ENCODE measurements around the gene HNRNPC.

DNA sequence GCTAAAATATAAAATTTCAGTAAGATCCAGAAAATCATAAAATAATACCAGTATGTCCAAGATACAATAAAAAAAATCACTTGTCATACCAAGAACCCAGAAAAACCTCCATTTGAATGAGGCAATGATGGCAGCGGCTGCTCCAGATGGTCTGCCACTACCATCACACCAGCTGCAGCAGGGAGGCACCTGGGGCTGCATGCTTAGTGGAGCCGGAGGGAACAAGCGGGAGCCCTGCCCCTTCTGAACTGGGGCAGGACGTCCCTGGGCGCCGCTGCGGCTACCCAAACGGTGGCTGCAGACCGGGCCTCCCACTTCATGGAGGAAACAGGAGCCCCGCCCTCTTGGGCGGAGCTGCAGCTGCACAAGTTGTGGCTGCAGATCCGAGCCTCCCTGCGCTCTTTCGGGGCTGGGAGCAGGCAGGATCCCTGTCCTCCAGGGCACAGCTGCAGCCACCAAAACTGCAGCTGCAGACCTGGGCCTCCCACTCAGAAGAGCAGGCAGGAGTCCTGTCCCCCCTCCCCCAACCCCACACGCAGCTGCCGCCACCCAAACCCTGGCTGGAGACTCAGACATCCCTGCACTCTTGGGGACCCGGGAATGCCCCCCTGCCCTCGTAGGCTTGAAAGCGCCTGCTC is 77.3 kb downstream of the HNRNPC start:
- TF ChIP-seq, protein P1, sequence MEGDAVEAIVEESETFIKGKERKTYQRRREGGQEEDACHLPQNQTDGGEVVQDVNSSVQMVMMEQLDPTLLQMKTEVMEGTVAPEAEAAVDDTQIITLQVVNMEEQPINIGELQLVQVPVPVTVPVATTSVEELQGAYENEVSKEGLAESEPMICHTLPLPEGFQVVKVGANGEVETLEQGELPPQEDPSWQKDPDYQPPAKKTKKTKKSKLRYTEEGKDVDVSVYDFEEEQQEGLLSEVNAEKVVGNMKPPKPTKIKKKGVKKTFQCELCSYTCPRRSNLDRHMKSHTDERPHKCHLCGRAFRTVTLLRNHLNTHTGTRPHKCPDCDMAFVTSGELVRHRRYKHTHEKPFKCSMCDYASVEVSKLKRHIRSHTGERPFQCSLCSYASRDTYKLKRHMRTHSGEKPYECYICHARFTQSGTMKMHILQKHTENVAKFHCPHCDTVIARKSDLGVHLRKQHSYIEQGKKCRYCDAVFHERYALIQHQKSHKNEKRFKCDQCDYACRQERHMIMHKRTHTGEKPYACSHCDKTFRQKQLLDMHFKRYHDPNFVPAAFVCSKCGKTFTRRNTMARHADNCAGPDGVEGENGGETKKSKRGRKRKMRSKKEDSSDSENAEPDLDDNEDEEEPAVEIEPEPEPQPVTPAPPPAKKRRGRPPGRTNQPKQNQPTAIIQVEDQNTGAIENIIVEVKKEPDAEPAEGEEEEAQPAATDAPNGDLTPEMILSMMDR (IDR thresholded peaks at IDR 0.05; ENCODE audit: borderline replicate concordance, extremely low read depth, low read length, poor library complexity, severe bottlenecking): no peak
- TF ChIP-seq EZH2 (IDR thresholded peaks at IDR 0.05; ENCODE audit: borderline replicate concordance, low read depth, low read length, severe bottlenecking): no peak

All from DND-41 (cell line).